LHCN-M2 (cell line): ENCODE measurements around the gene ABHD5. TPM values are rescaled to one million over a fixed set of nuclear protein-coding genes. Genes with fewer than 3 reads are reported as not detected.

Experiments
- DNase-seq: peaks from one replicate; pipeline ENCODE4 v3.0.0-alpha.2; 2012; ENCODE audit warnings: low read depth
- total RNA-seq: library from RNA; depleted of rRNA; stranded (reverse); fragments of >200 nt; gene quantifications from 2 replicates; pipeline ENCODE4 v1.2.3, GENCODE V29; 2014

The ABHD5 gene
- total RNA-seq, 1 experiment from 2014 or later, result 34.6 TPM

- no peak for DNase-seq
Measured at GRCh38 chr3:43718296-43718695, 27.6 kb downstream of the ABHD5 start.

DNA sequence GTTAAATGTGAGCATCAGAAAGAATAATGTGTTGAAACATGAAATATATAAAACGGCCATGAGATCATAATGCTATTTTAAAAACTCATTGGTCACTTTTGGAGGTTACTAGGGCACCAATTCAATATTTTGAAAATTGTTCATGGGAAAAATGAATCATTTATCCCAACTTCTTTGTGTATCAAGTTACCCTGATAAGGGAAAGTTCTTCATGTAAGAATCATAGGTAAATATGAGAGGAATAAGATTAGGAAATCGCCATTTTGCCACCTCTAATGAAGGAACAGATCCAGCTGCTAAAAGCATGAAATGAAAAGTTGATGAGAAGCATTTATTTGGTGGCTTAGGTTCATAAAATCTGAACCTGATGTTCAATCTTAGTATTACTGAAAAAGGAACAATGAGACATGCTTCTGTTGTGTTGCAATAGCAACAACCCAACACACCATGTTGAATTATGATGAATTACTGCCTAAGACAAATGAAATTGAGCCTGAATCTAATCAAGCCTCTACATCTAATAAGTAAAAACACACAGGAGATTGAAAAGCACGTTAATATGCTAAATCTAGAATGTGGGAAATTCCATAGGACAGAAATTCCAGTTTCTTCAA is 32.5 kb downstream of the ABHD5 start:
- DNase-seq, result peak; percentile 70

- DNase-seq, result peak; percentile 80
Measured at GRCh38 chr3:43726521-43726920, 35.8 kb downstream of the ABHD5 start.

DNA sequence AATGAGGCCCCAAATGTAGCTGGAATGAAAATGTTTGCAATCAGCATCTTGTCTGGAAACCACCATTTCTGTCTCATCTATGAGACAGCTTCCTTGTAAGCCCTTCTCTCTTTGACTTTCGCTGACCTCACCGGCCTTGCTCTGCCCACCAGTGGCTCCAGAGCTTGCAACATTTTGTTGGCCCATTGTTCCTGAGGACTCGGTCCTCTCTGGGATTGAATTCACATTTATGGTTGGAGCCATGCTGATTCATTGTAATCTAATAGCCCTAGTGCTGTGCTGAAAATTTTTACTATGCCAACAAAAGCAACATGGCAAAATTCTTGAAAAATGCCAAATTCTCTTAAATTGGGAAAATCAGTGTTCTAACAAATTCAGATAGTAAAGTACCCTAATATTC is 37.2 kb downstream of the ABHD5 start:
- peak; percentile 89 for DNase-seq

GRCh38 chr3:43728476-43728875 is 37.7 kb downstream of the ABHD5 start:
- no peak for DNase-seq

DNA sequence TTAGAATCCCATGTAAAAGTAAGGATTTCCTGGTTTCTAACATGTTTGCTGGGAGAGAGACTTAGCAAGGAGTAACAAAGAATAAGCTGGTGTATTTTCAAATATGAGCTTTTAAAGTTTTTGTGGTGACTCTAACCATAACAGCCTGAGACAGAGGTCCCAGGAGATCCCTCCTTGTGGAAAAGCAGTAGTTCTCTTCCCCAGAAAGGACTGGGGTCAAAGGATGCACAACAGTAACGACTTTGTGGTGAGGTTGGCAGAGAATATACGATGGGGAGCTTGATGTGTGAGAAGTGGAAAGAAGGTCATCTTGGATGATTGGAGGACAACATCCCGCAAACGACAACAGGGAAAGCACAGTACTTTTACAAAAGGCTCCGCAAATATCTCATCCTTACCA is 38.2 kb downstream of the ABHD5 start:
- peak; percentile 63 for DNase-seq

DNA sequence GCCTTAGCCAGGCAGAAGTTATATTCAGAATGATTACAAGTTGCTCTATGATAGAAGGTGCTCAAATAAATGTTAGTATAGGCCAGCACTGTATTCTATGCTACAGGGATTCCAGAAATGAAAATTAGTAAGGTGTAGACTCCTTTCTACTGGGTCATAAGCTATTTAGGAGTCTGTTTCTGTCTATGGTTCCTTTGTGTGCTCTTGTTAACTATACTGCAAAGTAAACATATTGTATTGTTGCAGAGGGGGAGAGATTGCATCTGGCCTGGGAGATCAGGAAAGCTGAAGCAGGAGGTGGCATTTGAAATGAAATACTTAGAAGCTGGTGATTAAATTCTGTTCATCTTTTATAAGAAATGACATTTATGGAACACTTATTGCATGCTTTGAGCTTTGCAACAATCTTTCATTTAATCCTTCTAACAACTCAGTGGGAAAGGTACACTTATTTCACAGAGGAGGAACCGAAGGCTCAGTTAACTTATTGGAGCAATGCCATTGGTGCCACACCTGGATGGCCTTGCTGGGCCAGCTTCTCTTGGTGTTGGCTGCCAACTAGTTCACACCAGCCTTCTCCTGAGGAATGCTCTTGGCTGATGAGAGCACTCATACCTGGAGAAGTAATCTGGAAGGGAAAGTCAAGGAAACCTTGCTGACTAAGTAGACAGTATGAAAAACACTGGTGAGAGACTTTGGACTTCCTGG is 39.1 kb downstream of the ABHD5 start:
- no peak for DNase-seq

DNA sequence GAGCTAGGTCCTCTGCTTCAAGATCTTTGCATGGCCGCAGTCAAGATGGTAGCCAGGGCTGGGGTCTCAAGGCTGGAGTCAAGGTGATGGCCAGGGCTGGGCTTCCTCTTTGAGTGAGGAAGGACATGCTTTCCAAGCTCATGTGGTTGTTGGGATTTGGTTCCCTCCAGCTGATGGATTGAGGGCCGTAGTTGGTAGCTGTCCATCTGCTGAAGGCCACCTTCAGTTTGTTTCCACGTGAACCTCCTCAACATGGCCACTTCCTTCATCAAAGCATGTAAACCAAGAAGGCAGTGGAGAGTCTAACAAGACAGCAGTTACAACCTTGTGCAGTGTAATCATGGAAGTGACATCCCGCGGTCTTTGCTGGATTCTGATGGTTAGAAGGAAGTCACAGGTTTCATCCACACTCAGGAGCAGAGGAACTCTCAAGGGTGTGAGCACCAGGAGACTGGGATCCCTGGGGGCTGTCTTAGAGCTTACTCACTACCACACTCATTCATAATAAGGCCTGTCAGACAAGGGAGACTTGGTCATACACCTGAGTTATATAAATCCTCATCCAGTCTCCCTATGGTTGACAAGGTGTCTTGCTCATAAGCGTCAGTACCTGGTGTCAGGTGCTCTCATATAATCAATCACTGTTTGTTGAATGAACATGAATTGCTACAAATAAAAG is 42.1 kb downstream of the ABHD5 start:
- DNase-seq, result no peak

GRCh38 chr3:43733459-43734384 is 43.0 kb downstream of the ABHD5 start:
- peak; percentile 50 for DNase-seq

GRCh38 chr3:43734685-43735084 is 43.9 kb downstream of the ABHD5 start:
- no peak for DNase-seq

- no peak for DNase-seq
Measured at GRCh38 chr3:43735618-43736017, 44.9 kb downstream of the ABHD5 start.

DNA sequence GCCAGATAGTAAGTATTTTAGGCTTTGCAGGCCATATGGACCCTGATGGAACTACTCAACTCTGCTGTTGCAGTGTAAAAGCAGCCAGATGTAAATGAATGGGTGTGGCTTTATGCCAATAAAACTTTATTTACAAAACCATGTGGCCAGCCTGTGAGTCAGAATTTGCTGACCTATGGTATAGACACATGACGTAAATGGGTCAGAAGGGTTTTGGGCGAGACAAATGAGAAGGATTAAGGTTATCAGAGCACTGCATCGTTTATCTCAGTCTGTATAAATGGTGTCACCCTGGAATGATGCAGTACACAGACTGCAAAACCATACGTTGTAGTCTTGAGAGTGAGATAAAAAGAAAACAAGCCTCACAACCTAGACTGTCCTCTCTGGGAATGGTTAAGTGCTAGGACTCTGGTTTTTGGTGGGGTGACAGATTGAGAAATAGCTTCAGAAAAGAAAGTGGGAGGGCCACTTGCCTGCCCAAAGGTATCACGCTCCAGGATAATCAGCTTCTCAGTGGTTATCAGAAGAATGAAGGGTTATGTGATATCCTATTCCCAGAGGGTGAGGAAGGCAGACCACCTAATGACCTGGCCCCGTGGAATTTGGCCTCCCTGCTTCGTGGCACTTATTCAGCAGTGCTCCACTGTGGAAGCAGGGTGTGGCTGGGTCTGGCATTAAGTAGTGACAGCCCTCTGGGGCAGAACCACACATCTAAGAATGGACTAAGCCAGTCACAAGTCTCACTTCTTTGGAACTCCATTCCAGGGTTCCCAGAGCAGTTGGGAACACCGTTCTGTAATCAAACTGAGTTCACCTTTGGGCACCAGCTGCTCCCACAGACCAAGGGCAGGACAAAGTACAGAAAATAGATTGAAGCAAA is 46.1 kb downstream of the ABHD5 start:
- no peak for DNase-seq

DNA sequence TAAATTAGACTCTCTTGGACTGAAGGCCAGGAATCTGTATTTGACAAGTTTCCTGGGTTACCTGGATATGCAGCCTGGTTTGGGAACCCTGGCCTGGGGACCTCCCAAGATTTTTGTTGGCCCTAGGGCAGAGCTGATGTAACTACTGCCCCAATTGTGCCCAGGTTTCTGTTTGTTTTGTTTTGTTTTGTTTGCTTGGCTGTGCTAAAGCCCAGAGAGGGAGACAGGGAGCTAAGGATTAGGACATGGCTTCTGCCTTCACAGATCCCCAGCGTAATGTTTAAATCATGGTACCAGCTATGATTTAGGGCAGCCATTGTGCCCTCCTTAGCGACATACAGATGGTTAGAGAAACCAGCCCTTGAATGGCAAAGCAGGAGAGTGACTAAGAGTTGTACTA is 47.6 kb downstream of the ABHD5 start:
- DNase-seq, result no peak

GRCh38 chr3:43742920-43743319 is 52.2 kb downstream of the ABHD5 start:
- DNase-seq, result peak; percentile 49

GRCh38 chr3:43747641-43748040 is 56.9 kb downstream of the ABHD5 start:
- DNase-seq, result peak; percentile 53

GRCh38 chr3:43748179-43748578 is 57.4 kb downstream of the ABHD5 start:
- peak; percentile 86 for DNase-seq

DNA sequence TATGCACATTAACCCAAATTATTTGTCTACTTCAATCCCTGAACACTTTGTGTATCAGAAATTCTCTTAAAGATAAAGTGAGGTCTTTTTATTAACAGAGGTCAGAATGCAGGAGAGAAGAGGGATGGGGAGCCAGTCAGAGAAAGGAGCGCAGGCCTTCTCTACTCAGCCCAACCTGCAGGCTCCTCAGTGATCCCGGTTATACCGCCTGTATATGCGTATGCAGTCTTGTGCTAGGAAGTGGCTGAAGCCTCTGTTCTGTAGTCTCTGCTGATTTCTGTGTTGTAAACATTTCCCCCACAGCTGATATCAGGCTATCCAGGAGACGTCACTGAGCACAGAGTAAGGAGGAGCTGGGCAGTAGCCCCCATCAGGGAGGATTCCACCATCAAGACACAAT is 57.9 kb downstream of the ABHD5 start:
- no peak for DNase-seq

DNA sequence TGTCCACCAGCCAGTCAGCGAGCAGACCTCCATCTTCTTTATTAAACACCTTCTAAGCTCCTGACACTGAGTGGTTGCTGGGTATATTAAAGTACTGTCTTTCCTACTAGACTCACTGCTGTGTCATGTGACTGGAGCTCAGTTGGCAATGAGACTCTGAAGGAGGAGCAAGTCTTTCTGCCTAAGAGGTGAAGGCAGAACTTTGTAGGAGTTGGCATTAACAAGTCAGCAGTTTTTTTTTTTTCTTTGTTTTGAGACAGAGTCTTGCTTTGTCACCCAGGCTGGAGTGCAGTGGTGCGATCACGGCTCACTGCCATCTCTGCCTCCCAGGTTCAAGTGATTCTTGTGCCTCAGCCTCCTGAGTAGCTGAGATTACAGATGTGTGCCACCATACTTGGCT is 62.2 kb downstream of the ABHD5 start:
- DNase-seq, result peak; percentile 35

- DNase-seq, result peak; percentile 89
Measured at GRCh38 chr3:43753741-43754715, 63.3 kb downstream of the ABHD5 start.
